WTC11 (cell line): ENCODE results near the gene CCDC83. TPM values are rescaled to one million over a fixed set of nuclear protein-coding genes. Genes with fewer than 3 reads are reported as not detected.

ENCODE experiments used
- ATAC-seq: fragments of 200-7000 bp; cut with Tn5 transposase; 2 replicates; pipeline ENCODE4 v1.10.0; 2021; ENCODE audit warnings: mild to moderate bottlenecking, moderate library complexity
- CTCF ChIA-PET: fragments of 300-600 bp; sonication (Branson Sonifier 250); formaldehyde crosslinking; loops from one replicate; lab custom pipeline; 2021; ENCODE audit warnings: antibody characterized with exemption; lab: Charles Lee
- POLR2A ChIA-PET: fragments of 350-600 bp; sonication (Branson Sonifier 250); formaldehyde crosslinking; loops from one replicate; lab custom pipeline; 2021; ENCODE audit warnings: antibody characterized with exemption; lab: Charles Lee
- DNase-seq: peaks from one replicate; pipeline ENCODE4 v3.0.0; 2021; ENCODE audit warnings: low spot score
- H3K27ac Mint-ChIP-seq: 2 replicates; pipeline ENCODE4 v1.8.0; 2021; ENCODE audit warnings: mixed read lengths
- H3K27me3 Mint-ChIP-seq: 2 replicates; pipeline ENCODE4 v1.8.0; 2021; ENCODE audit warnings: low read depth, mild to moderate bottlenecking, moderate library complexity, mixed read lengths
- H3K36me3 Mint-ChIP-seq: 2 replicates; pipeline ENCODE4 v1.8.0; 2021; ENCODE audit warnings: mixed read lengths
- H3K4me1 Mint-ChIP-seq: 2 replicates; pipeline ENCODE4 v1.8.0; 2022; ENCODE audit warnings: mixed read lengths
- H3K4me3 Mint-ChIP-seq: 2 replicates; pipeline ENCODE4 v1.8.0; 2021; ENCODE audit warnings: mild to moderate bottlenecking, moderate library complexity, mixed read lengths
- H3K9me3 Mint-ChIP-seq: 2 replicates; pipeline ENCODE4 v1.8.0; 2021; ENCODE audit warnings: mixed read lengths
- ATF1 ChIP-seq: sonication (generic); formaldehyde crosslinking; IDR thresholded peaks from 2 replicates; pipeline ENCODE4 v1.8.1; 2023; ENCODE audit warnings: mild to moderate bottlenecking, moderate library complexity, missing genetic modification reagents
- ETV6 ChIP-seq: sonication (generic); formaldehyde crosslinking; IDR thresholded peaks from 2 replicates; pipeline ENCODE4 v1.8.1; 2022; ENCODE audit warnings: mild to moderate bottlenecking, missing genetic modification reagents
- FOXJ3 ChIP-seq: sonication (generic); formaldehyde crosslinking; IDR thresholded peaks from 2 replicates; pipeline ENCODE4 v1.9.0; 2021; ENCODE audit warnings: missing genetic modification reagents, mild to moderate bottlenecking, borderline replicate concordance
- HMGA2 ChIP-seq: fragments of 250-450 bp; sonication (Bioruptor Pico); IDR thresholded peaks from 2 replicates; pipeline ENCODE4 v1.4.0; 2021; ENCODE audit warnings: mild to moderate bottlenecking, moderate library complexity
- IRF2 ChIP-seq: sonication (generic); formaldehyde crosslinking; IDR thresholded peaks from 2 replicates; pipeline ENCODE4 v1.8.0; 2022; ENCODE audit warnings: low read depth, missing genetic modification reagents, borderline replicate concordance
- KAT7 ChIP-seq: sonication (generic); formaldehyde crosslinking; IDR thresholded peaks from 2 replicates; pipeline ENCODE4 v1.8.1; 2023; ENCODE audit warnings: missing genetic modification reagents, mild to moderate bottlenecking, borderline replicate concordance
- MYBL2 ChIP-seq: sonication (generic); formaldehyde crosslinking; IDR thresholded peaks from 2 replicates; pipeline ENCODE4 v1.8.1; 2023; ENCODE audit warnings: mild to moderate bottlenecking, moderate library complexity, missing genetic modification reagents
- TEAD4 ChIP-seq: sonication (generic); formaldehyde crosslinking; IDR thresholded peaks from 2 replicates; pipeline ENCODE4 v1.8.0; 2022; ENCODE audit warnings: mild to moderate bottlenecking, missing genetic modification reagents
- TP53 ChIP-seq: sonication (generic); formaldehyde crosslinking; IDR thresholded peaks from 2 replicates; pipeline ENCODE4 v1.8.1; 2023; ENCODE audit warnings: mild to moderate bottlenecking, missing genetic modification reagents
- ZNF219 ChIP-seq: sonication (generic); formaldehyde crosslinking; IDR thresholded peaks from 2 replicates; pipeline ENCODE4 v1.8.0; 2023; ENCODE audit warnings: missing genetic modification reagents, mild to moderate bottlenecking, borderline replicate concordance
- ZNF671 ChIP-seq: fragments of 250-450 bp; sonication (Bioruptor Pico); IDR thresholded peaks from 2 replicates; pipeline ENCODE4 v1.8.0; 2021; ENCODE audit warnings: mild to moderate bottlenecking
- total RNA-seq: library from RNA; stranded (reverse); gene quantifications from 3 replicates; pipeline ENCODE4 v1.2.3, GENCODE V29; 2021
- TF ChIP-seq, protein P1 (sequence below): sonication (generic); formaldehyde crosslinking; IDR thresholded peaks from 2 replicates; pipeline ENCODE4 v1.8.0; 2022; ENCODE audit warnings: mild to moderate bottlenecking, missing genetic modification reagents
- TF ChIP-seq, protein P2 (sequence below): fragments of 250-450 bp; sonication (Bioruptor Pico); IDR thresholded peaks from 2 replicates; pipeline ENCODE4 v1.9.0; 2021; ENCODE audit warnings: mild to moderate bottlenecking, borderline replicate concordance
- TF ChIP-seq, protein P3 (sequence below): sonication (generic); formaldehyde crosslinking; IDR thresholded peaks from 2 replicates; pipeline ENCODE4 v1.8.1; 2022; ENCODE audit warnings: low read depth, missing genetic modification reagents, borderline replicate concordance
- TF ChIP-seq, protein P4 (sequence below): fragments of 200-600 bp; IDR thresholded peaks from 2 replicates; pipeline ENCODE4 v1.8.0; 2022; ENCODE audit warnings: antibody characterized with exemption
- TF ChIP-seq, protein P5 (sequence below): sonication (generic); formaldehyde crosslinking; IDR thresholded peaks from 2 replicates; pipeline ENCODE4 v1.8.1; 2022; ENCODE audit warnings: missing genetic modification reagents, borderline replicate concordance
- TF ChIP-seq, protein P6 (sequence below): fragments of 250-450 bp; sonication (Bioruptor Pico); conservative IDR thresholded peaks from 2 replicates; pipeline ENCODE4 v1.9.0; 2021; ENCODE audit warnings: mild to moderate bottlenecking
- TF ChIP-seq, protein P7 (sequence below): sonication (generic); formaldehyde crosslinking; IDR thresholded peaks from 2 replicates; pipeline ENCODE4 v1.8.1; 2022; ENCODE audit warnings: mild to moderate bottlenecking, missing genetic modification reagents, moderate library complexity, borderline replicate concordance

CCDC83 gene
- total RNA-seq, 1 experiment from 2014 or later, result not detected

DNA sequence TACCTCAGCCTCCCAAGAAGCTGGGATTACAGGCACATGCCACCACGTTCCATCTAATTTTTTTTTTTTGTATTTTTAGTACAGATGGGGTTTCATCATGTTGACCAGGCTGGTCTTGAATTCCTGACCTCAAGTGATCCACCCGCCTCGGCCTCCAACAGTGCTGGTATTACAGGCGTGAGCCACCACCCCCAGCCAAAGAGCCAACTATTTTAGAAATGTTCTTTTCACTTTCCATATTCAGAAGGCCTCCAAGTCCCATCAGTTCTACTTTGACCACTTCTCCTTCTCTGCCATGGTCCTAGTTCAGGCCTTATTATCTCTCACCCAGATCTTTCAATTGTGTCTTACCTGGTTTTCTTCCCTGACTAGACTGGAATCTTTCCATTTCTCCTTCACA is 48.2 kb downstream of the CCDC83 start:
- CTCF ChIA-PET, result no interaction called here
- POLR2A ChIA-PET, result no interaction called here
- TF ChIP-seq MYBL2 (CRISPR knock-in tag), result no peak
- TF ChIP-seq, protein P1, sequence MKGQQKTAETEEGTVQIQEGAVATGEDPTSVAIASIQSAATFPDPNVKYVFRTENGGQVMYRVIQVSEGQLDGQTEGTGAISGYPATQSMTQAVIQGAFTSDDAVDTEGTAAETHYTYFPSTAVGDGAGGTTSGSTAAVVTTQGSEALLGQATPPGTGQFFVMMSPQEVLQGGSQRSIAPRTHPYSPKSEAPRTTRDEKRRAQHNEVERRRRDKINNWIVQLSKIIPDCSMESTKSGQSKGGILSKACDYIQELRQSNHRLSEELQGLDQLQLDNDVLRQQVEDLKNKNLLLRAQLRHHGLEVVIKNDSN (CRISPR knock-in tag), result no peak
- H3K36me3 Mint-ChIP-seq, result no peaks in the 10 kb centered on the region
- DNase-seq (no peak), ATAC-seq (no peak)
- H3K27ac Mint-ChIP-seq, result no peak overlapping the region
- H3K27me3 Mint-ChIP-seq, result no peaks in the 10 kb centered on the region
- H3K4me1 Mint-ChIP-seq, result no peaks in the 10 kb centered on the region
- H3K9me3 Mint-ChIP-seq, result no peaks in the 10 kb centered on the region
- no peak overlapping the region for H3K4me3 Mint-ChIP-seq

DNA sequence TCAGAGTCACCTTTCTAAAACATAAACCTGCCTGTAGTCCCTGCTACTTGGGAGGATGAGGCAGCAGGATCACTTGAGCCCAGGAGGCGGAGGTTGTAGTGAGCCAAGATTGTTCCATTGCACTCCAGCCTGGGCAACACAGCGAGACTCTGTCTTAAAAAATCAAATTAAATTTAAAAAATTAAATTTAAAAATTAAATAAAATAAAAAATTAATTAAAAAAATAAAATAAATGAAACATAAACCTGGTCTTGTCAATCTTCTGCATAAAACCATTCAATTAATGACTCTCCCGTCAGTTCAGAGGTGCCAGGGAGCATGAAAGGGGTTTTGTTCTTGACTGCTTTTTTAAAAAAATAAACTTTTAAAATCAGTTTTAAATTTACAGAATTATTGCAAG is 48.6 kb downstream of the CCDC83 start:
- Mint-ChIP-seq H3K4me3 (no peak overlapping the region), H3K4me1 (no peaks in the 10 kb centered on the region), H3K27ac (no peak overlapping the region), H3K9me3 (no peaks in the 10 kb centered on the region), H3K36me3 (no peaks in the 10 kb centered on the region), H3K27me3 (no peaks in the 10 kb centered on the region)
- TF ChIP-seq FOXJ3 (CRISPR knock-in tag), result no peak
- TF ChIP-seq HMGA2 (CRISPR knock-in tag), result peak; percentile 94
- POLR2A ChIA-PET, result no interaction called here
- DNase-seq (no peak), ATAC-seq (no peak)
- CTCF ChIA-PET, result no interaction called here

DNA sequence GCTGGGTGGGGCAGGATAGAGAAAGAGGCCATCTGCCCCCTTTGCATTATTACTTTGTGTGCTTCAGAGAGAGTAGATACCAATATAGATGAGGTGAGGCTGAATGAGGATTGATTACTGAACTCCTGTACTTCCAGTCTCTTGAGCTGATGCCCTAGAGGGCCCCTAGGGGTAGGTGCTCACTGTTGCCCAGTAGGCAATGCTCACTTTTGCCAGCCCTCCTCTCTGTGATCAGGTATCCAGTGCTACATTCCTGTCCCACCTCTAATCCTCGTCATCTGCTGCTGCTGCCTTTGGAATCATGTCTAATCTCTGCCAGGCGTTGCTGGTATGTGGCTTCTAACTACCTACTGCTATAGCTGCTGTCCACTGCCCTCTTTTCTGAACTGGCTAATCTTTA is 57.2 kb downstream of the CCDC83 start:
- ATAC-seq (peak; percentile 67), DNase-seq (no peak)
- ChIA-PET CTCF (no interaction called here), POLR2A (no interaction called here)
- Mint-ChIP-seq H3K27ac (no peak overlapping the region), H3K27me3 (no peaks in the 10 kb centered on the region), H3K4me3 (no peak overlapping the region), H3K9me3 (peaks cover 18% of the 10 kb centered on the region), H3K36me3 (peaks cover 13% of the 10 kb centered on the region), H3K4me1 (no peaks in the 10 kb centered on the region)
- TF ChIP-seq, protein P2, sequence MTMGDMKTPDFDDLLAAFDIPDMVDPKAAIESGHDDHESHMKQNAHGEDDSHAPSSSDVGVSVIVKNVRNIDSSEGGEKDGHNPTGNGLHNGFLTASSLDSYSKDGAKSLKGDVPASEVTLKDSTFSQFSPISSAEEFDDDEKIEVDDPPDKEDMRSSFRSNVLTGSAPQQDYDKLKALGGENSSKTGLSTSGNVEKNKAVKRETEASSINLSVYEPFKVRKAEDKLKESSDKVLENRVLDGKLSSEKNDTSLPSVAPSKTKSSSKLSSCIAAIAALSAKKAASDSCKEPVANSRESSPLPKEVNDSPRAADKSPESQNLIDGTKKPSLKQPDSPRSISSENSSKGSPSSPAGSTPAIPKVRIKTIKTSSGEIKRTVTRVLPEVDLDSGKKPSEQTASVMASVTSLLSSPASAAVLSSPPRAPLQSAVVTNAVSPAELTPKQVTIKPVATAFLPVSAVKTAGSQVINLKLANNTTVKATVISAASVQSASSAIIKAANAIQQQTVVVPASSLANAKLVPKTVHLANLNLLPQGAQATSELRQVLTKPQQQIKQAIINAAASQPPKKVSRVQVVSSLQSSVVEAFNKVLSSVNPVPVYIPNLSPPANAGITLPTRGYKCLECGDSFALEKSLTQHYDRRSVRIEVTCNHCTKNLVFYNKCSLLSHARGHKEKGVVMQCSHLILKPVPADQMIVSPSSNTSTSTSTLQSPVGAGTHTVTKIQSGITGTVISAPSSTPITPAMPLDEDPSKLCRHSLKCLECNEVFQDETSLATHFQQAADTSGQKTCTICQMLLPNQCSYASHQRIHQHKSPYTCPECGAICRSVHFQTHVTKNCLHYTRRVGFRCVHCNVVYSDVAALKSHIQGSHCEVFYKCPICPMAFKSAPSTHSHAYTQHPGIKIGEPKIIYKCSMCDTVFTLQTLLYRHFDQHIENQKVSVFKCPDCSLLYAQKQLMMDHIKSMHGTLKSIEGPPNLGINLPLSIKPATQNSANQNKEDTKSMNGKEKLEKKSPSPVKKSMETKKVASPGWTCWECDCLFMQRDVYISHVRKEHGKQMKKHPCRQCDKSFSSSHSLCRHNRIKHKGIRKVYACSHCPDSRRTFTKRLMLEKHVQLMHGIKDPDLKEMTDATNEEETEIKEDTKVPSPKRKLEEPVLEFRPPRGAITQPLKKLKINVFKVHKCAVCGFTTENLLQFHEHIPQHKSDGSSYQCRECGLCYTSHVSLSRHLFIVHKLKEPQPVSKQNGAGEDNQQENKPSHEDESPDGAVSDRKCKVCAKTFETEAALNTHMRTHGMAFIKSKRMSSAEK (CRISPR knock-in tag), result no peak
- TF ChIP-seq, protein P3, sequence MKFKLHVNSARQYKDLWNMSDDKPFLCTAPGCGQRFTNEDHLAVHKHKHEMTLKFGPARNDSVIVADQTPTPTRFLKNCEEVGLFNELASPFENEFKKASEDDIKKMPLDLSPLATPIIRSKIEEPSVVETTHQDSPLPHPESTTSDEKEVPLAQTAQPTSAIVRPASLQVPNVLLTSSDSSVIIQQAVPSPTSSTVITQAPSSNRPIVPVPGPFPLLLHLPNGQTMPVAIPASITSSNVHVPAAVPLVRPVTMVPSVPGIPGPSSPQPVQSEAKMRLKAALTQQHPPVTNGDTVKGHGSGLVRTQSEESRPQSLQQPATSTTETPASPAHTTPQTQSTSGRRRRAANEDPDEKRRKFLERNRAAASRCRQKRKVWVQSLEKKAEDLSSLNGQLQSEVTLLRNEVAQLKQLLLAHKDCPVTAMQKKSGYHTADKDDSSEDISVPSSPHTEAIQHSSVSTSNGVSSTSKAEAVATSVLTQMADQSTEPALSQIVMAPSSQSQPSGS (CRISPR knock-in tag), result no peak
- TF ChIP-seq, protein P4, sequence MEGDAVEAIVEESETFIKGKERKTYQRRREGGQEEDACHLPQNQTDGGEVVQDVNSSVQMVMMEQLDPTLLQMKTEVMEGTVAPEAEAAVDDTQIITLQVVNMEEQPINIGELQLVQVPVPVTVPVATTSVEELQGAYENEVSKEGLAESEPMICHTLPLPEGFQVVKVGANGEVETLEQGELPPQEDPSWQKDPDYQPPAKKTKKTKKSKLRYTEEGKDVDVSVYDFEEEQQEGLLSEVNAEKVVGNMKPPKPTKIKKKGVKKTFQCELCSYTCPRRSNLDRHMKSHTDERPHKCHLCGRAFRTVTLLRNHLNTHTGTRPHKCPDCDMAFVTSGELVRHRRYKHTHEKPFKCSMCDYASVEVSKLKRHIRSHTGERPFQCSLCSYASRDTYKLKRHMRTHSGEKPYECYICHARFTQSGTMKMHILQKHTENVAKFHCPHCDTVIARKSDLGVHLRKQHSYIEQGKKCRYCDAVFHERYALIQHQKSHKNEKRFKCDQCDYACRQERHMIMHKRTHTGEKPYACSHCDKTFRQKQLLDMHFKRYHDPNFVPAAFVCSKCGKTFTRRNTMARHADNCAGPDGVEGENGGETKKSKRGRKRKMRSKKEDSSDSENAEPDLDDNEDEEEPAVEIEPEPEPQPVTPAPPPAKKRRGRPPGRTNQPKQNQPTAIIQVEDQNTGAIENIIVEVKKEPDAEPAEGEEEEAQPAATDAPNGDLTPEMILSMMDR, result no peak
- TF ChIP-seq, protein P5, sequence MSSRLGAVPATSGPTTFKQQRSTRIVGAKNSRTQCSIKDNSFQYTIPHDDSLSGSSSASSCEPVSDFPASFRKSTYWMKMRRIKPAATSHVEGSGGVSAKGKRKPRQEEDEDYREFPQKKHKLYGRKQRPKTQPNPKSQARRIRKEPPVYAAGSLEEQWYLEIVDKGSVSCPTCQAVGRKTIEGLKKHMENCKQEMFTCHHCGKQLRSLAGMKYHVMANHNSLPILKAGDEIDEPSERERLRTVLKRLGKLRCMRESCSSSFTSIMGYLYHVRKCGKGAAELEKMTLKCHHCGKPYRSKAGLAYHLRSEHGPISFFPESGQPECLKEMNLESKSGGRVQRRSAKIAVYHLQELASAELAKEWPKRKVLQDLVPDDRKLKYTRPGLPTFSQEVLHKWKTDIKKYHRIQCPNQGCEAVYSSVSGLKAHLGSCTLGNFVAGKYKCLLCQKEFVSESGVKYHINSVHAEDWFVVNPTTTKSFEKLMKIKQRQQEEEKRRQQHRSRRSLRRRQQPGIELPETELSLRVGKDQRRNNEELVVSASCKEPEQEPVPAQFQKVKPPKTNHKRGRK, result no peak
- TF ChIP-seq, protein P6, sequence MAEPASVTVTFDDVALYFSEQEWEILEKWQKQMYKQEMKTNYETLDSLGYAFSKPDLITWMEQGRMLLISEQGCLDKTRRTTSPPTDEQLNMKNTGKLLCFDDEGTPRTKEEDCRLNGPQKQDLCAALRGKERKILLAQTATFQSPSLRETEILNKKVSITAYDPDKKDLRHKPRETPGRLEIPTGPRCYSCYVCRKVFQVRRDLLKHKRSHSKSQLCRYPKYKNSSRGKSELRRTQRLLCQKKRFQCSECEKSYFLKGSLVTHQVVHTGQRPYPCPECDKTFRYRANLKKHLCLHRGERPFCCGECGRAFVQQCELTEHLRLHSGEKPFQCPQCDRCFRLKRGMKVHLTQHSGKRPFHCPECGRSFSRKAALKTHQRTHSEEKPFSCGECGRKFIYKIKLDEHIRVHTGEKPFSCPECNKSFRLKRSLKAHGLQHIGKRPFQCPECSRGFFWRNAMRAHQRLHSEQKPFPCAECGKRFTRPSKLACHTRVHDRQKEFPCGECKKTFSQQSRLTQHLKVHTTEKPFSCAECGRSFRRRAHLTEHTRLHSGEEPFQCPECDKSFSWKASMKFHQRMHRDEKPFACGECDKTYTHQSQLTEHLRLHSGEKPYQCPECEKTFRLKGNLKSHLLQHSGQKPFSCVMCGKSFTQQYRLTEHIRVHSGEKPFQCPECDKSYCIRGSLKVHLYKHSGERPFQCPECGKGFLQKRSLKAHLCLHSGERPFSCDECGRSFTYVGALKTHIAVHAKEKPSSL (CRISPR knock-in tag), result no peak
- TF ChIP-seq ATF1 (CRISPR knock-in tag), result no peak
- TF ChIP-seq ZNF219 (CRISPR knock-in tag), result no peak
- no peak for TF ChIP-seq ZNF671 (CRISPR knock-in tag)
- TF ChIP-seq, protein P1 (CRISPR knock-in tag), result no peak
- TF ChIP-seq TP53, result no peak
- no peak for TF ChIP-seq KAT7 (CRISPR knock-in tag)
- TF ChIP-seq ETV6 (CRISPR knock-in tag), result no peak
- no peak for TF ChIP-seq TEAD4
- TF ChIP-seq, protein P7, sequence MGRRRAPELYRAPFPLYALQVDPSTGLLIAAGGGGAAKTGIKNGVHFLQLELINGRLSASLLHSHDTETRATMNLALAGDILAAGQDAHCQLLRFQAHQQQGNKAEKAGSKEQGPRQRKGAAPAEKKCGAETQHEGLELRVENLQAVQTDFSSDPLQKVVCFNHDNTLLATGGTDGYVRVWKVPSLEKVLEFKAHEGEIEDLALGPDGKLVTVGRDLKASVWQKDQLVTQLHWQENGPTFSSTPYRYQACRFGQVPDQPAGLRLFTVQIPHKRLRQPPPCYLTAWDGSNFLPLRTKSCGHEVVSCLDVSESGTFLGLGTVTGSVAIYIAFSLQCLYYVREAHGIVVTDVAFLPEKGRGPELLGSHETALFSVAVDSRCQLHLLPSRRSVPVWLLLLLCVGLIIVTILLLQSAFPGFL (CRISPR knock-in tag), result no peak
- TF ChIP-seq IRF2, result no peak
